Measurements from ENCODE around the gene VIM.

Gene VIM

GRCh38 chr10:17238445-17239291, 10.6 kb downstream of the VIM start:
- TF ChIP-seq CTCF (conservative IDR thresholded peaks at IDR 0.05; ENCODE audit: control insufficient read depth, insufficient read depth, low read depth, low read length) = no peak
- peak; percentile 88 for DNase-seq (ENCODE audit: low read depth)
- no peak overlapping the region for H3K4me3 ChIP-seq (ENCODE audit: control insufficient read depth, low read depth, low read length)

GRCh38 chr10:17239345-17240085, 11.5 kb downstream of the VIM start:
- TF ChIP-seq CTCF (conservative IDR thresholded peaks at IDR 0.05; ENCODE audit: control insufficient read depth, insufficient read depth, low read depth, low read length) = no peak
- H3K4me3 ChIP-seq (ENCODE audit: control insufficient read depth, low read depth, low read length) = no peak overlapping the region
- DNase-seq (ENCODE audit: low read depth) = no peak

GRCh38 chr10:17240096-17240495, 12.1 kb downstream of the VIM start:
- DNase-seq (ENCODE audit: low read depth) = no peak
- no peak overlapping the region for H3K4me3 ChIP-seq (ENCODE audit: control insufficient read depth, low read depth, low read length)
- no peak for TF ChIP-seq CTCF (conservative IDR thresholded peaks at IDR 0.05; ENCODE audit: control insufficient read depth, insufficient read depth, low read depth, low read length)

GRCh38 chr10:17240616-17241015, 12.6 kb downstream of the VIM start:
- TF ChIP-seq CTCF (conservative IDR thresholded peaks at IDR 0.05; ENCODE audit: control insufficient read depth, insufficient read depth, low read depth, low read length) = no peak
- H3K4me3 ChIP-seq (ENCODE audit: control insufficient read depth, low read depth, low read length) = no peak overlapping the region
- DNase-seq (ENCODE audit: low read depth) = peak; percentile 15

- no peak for TF ChIP-seq CTCF (conservative IDR thresholded peaks at IDR 0.05; ENCODE audit: control insufficient read depth, insufficient read depth, low read depth, low read length)
- no peak overlapping the region for H3K4me3 ChIP-seq (ENCODE audit: control insufficient read depth, low read depth, low read length)
- DNase-seq (ENCODE audit: low read depth) = no peak
Measured at GRCh38 chr10:17241611-17242333, 13.7 kb downstream of the VIM start.

GRCh38 chr10:17244700-17245365, 16.8 kb downstream of the VIM start:
- no peak overlapping the region for H3K4me3 ChIP-seq (ENCODE audit: control insufficient read depth, low read depth, low read length)
- no peak for DNase-seq (ENCODE audit: low read depth)
- no peak for TF ChIP-seq CTCF (conservative IDR thresholded peaks at IDR 0.05; ENCODE audit: control insufficient read depth, insufficient read depth, low read depth, low read length)

Data from fibroblast of mammary gland (primary cell).